ENCODE results near the gene TMEM145. TPM values are rescaled to one million over a fixed set of nuclear protein-coding genes. Genes with fewer than 3 reads are reported as not detected.

TMEM145 gene
- total RNA-seq, 4 donors from 2014 or later: not detected

- no peak for TF ChIP-seq EP300 (IDR thresholded peaks at IDR 0.05)
- TF ChIP-seq POLR2AphosphoS5 (IDR thresholded peaks at IDR 0.05): peak in 1 of 2 donors; percentile 29
- Histone ChIP-seq H3K4me3 (peak overlapping the region; percentile 63 to 93 (median 70)), H3K36me3 (peaks cover 36 to 48% (median 47%) of the 10 kb centered on the region in 4 donors), H3K27me3 (no peaks in the 10 kb centered on the region), H3K4me1 (peaks cover 45 to 62% (median 51%) of the 10 kb centered on the region in 4 donors), H3K9me3 (no peaks in the 10 kb centered on the region), H3K27ac (replicated peaks in 1 of 4) (peak overlapping the region; percentile 87 to 98 (median 92))
- 23% methylated on average over 8 of the region's 13 CpGs for WGBS
- intact Hi-C loops (cut with DNase I): no loop called here
- DNase-seq (ENCODE audit: extremely low spot score): no peak
Observed at GRCh38 chr19:42286349-42287016, 26.6 kb upstream of the TMEM145 start.

GRCh38 chr19:42287017-42287826, 25.9 kb upstream of the TMEM145 start:
- H3K27me3 ChIP-seq: no peaks in the 10 kb centered on the region
- no peak for TF ChIP-seq EP300 (IDR thresholded peaks at IDR 0.05)
- no peak for TF ChIP-seq POLR2A (IDR thresholded peaks at IDR 0.05; ENCODE audit: low read depth)
- TF ChIP-seq CTCF (IDR thresholded peaks at IDR 0.05): no peak
- TF ChIP-seq POLR2AphosphoS5 (IDR thresholded peaks at IDR 0.05): no peak
- peaks cover 38 to 55% (median 44%) of the 10 kb centered on the region in 4 donors for H3K4me1 ChIP-seq
- H3K4me3 ChIP-seq: no peak overlapping the region
- intact Hi-C loops (cut with DNase I): no loop called here
- H3K9me3 ChIP-seq: no peaks in the 10 kb centered on the region
- WGBS: 85% methylated on average over 26 of the region's 30 CpGs
- H3K27ac ChIP-seq (replicated peaks in 1 of 4): peak overlapping the region; percentile 87 to 98 (median 92)
- peaks cover 37 to 55% (median 55%) of the 10 kb centered on the region in 4 donors for H3K36me3 ChIP-seq
- DNase-seq (ENCODE audit: extremely low spot score): no peak

GRCh38 chr19:42287827-42288107, 25.3 kb upstream of the TMEM145 start:
- peak overlapping the region in 1 of 4 donors; percentile 7 for H3K27ac ChIP-seq (replicated peaks in 1 of 4)
- H3K36me3 ChIP-seq: peaks cover 43 to 61% (median 60%) of the 10 kb centered on the region in 4 donors
- no peak for DNase-seq (ENCODE audit: extremely low spot score)
- no peak for TF ChIP-seq CTCF (IDR thresholded peaks at IDR 0.05)
- H3K4me3 ChIP-seq: no peak overlapping the region
- intact Hi-C loops (cut with DNase I): no loop called here
- 83% methylated on average over 10 of the region's 10 CpGs for WGBS
- no peaks in the 10 kb centered on the region for H3K9me3 ChIP-seq
- H3K27me3 ChIP-seq: no peaks in the 10 kb centered on the region
- peaks cover 32 to 49% (median 38%) of the 10 kb centered on the region in 4 donors for H3K4me1 ChIP-seq

GRCh38 chr19:42288387-42288786, 24.7 kb upstream of the TMEM145 start:
- Histone ChIP-seq H3K27ac (replicated peaks in 1 of 4) (no peak overlapping the region), H3K4me3 (no peak overlapping the region), H3K36me3 (peaks cover 49 to 67% (median 66%) of the 10 kb centered on the region in 4 donors), H3K27me3 (no peaks in the 10 kb centered on the region), H3K9me3 (no peaks in the 10 kb centered on the region), H3K4me1 (peaks cover 26 to 43% (median 32%) of the 10 kb centered on the region in 4 donors)
- no peak for DNase-seq (ENCODE audit: extremely low spot score)
- TF ChIP-seq POLR2AphosphoS5 (IDR thresholded peaks at IDR 0.05) (no peak), POLR2A (IDR thresholded peaks at IDR 0.05; ENCODE audit: low read depth) (no peak), EP300 (IDR thresholded peaks at IDR 0.05) (no peak)
- WGBS: 100% methylated on average over 1 of the region's 4 CpGs
- intact Hi-C loops (cut with DNase I): no loop called here

- H3K36me3 ChIP-seq: peaks cover 55 to 73% (median 73%) of the 10 kb centered on the region in 4 donors
- intact Hi-C loops (cut with DNase I): no loop called here
Observed at GRCh38 chr19:42288881-42289555, 24.1 kb upstream of the TMEM145 start.

More at GRCh38 chr19:42288881-42289555, 24.1 kb upstream of the TMEM145 start:
- WGBS: 83% methylated on average over 7 of the region's 22 CpGs
- no peaks in the 10 kb centered on the region for H3K27me3 ChIP-seq
- no peak for DNase-seq (ENCODE audit: extremely low spot score)
- TF ChIP-seq POLR2A (IDR thresholded peaks at IDR 0.05; ENCODE audit: low read depth) (no peak), POLR2AphosphoS5 (IDR thresholded peaks at IDR 0.05) (no peak), EP300 (IDR thresholded peaks at IDR 0.05) (no peak), CTCF (IDR thresholded peaks at IDR 0.05) (no peak)
- peaks cover 25 to 41% (median 30%) of the 10 kb centered on the region in 4 donors for H3K4me1 ChIP-seq
- no peaks in the 10 kb centered on the region for H3K9me3 ChIP-seq
- no peak overlapping the region for H3K27ac ChIP-seq (replicated peaks in 1 of 4)
- no peak overlapping the region for H3K4me3 ChIP-seq

Measured in esophagus muscularis mucosa (tissue), 4 donors.